CD4-positive, alpha-beta T cell treated with Interleukin-6 for 4 hours (primary cell): ENCODE measurements around the gene MRPS24.
"Not testable (repeated sequence)": the region's sequence is repeated elsewhere in the genome, so short reads cannot be mapped to it uniquely, and the experiment has no call there.

ENCODE experiments used
- DNase-seq: peaks from one replicate; pipeline ENCODE4 v3.0.0-alpha.2; 2020; ENCODE audit warnings: mixed read lengths

Gene MRPS24

DNA sequence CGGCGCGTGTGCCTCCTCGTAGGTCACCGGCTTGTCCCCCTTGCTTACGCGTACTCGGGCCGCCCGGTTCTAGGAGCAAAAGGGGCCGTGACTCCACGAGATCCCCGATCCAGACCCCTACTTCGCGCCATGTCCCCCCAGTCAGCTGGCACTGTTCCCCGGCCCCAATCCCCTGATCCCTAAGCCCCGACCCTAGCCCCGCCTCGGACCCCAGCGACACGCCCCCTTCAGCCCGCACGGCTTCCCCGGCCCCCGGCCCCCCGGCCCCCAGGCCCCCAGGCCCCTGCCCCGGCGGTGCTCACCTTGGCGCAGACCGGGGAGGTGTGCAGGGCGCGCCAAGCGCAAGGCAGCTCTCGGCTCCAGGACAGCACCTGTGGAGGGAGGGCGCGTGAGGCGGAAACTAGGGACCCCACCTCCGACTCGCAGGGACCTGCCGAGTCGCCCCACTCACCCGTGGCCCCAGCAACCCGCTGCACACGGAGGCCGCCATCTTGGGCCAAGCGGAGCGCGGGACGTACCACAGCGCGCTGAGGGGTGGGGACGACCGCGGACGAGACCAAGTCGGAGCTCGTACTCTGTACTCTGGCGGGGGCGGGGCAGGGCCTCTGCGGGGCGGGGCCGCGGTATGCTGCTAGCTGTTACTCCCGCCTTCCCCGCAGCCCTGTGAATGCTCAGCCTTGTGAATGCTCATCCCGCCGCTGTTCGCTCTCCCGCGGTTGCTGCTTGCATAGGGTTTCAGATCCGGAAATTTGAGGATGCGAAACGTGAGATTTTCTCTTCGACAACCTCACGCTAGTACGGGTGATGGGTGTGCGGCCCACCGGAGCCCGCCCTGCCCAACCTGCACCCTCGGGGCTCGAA lies at the start of gene MRPS24:
Gene MRPS24 (minus strand): TSS at position 512 of the 861 bp plus-strand sequence. CDS start 22 bp downstream, at position 490.
- peak; percentile 99 for DNase-seq

DNA sequence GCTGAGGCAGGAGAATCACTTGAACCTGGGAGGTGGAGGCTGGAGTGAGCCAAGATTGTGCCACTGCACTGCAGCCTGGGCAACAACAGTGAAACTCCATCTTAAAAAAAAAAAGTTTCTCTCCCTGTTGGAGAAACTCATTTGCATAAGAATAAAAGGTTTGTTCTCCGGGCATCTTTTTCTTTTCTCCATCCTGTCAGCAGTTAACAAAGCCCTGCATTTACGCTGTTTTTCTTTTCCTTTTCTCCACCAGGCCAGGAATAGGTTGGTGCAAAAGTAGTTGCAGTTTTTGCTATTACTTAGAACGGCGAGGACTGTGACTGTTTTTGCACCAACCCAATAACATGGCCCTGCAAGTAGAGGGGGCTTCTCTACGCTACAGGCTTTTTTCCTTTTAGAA lies 46.6 kb upstream of the MRPS24 start:
- no peak for DNase-seq

DNA sequence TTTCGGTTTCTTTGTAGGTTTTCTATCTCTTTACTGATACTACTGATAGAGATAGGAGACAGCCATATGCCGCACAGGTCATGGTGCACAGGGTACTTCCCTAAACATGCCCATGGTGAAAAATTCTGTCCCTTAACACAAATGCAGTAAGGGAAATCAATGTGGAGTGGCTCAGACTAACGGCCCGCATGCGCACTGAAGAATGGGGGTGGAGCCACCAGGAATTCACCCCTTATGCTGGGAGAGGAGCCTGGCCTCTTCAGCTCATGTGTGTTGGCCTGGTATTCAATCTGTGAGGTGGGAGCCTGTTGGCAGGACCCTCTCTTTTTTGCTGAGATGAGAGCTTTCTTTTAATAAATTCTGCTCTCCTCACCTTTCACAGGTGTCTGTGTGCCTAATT lies 45.5 kb upstream of the MRPS24 start:
- DNase-seq = no peak

DNA sequence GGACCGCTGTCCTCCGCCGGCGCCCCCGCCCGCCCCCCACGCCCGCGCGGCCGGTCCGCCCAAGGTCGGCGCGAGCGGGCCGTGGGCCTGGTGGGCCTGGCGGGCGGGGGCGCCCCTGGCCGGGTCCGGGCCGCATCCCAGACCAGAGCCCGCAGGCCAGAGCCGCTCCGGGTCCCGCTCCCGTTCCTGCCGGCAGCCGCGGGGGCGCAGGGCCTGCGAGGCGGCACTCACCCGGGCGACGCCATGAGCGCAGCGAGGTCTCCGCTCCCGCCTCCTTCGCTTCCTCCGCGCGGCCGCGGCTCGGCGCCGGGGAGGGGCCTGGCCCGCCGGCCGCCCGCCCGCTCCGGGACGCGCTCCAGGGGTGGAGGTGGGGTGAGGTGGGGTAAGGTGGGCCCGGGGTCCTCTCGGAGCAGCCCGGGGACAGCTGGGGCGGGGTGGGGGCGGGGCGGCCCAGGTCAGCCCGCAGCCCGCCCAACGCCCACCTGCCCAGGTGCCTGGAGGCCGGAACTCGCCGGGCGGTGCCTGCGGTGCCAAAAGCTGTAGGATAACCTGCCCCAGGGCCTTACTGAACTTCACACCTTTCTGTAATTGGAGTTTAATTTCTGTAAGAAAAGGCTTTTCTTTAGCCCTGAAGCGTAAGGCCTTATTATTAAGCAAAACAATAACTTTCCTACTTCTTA lies 37.2 kb upstream of the MRPS24 start, which contains the start of gene URGCP:
Gene URGCP (minus strand): TSS at position 266 of the 680 bp plus-strand sequence. CDS start 21 bp downstream, at position 245.
- peak; percentile 61 for DNase-seq

DNA sequence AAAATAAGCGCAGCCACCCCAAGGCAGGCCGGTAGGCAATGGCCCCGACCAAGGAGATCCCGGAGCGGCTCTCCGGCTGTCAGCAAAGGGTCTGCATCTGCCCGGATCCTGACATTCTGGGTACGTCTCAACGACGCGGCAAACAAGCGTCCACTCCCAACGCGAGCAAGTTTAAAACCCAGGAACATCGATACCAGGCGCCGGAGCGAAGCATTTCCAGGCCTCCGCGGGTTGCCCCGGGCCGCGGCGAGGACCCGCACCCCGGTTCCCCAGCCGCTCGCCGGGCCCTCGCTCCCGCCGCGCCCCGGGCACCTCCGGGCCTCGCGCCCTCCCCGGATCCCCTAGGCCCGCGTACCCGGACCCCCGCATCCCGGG lies 36.6 kb upstream of the MRPS24 start:
- DNase-seq = peak; percentile 33

DNA sequence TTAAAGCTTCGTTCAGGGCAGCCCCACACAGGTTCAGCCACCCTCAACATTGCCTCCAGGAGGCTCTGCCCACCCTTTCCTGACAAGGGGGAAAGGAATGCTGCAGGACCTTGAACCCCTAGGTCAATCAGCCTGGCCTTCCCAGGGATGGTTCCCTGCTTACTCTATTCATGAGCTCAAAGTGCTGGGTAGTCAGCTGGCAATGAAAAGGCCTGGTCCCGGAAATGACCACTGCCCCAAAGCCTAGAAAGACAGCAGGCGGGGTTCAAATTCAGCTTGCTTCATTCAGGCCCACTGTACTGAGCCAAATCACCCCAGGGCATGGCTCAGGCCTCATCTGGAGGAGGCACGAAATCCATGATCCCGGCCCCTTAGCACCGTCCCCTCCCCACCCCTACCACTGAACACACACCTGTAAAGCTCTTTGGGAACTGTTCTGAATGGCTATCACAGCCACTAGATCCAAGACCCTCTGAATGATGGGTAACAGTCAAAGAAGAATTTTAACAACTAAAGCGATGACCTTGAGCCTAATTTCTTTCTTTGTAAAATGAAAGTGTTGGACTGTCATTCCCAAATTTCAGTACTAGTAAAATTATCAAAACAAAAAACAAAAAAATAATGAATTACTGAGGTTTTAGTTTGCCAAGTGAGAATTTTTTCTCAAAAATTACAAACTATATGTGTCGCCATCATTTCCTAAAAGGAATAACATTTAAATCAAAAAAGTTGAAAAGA lies 36.1 kb upstream of the MRPS24 start:
- DNase-seq = no peak

DNA sequence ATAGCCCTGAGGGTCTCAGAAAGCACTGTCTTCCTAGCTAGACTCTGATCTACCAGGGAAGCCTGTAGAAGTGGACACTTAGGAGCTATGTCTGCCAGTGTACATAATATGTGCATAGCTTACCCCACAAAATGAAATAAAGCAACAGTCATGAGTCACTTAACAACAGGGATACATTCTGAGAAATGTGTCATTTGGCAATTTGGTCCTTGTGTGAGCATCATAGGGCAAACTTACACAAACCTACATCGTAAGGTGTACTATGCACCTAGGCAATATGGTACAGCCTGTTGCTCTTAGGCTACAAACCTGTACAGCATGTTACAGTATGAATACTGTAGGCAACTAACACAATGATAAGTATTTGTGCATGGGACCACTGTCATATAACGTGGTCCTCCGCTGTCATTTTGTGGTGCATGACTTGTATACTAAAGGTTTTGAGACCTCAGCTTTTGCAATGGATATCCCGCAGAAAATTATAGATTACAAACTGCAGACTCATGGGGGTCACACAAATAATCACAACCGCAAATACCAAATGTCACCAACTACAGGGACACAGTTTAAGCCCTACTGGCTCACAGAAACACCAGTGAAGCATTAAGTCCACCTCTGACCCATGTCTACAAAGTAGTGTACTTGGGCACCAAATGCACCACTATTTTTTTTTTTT lies 35.4 kb upstream of the MRPS24 start:
- no peak for DNase-seq

DNA sequence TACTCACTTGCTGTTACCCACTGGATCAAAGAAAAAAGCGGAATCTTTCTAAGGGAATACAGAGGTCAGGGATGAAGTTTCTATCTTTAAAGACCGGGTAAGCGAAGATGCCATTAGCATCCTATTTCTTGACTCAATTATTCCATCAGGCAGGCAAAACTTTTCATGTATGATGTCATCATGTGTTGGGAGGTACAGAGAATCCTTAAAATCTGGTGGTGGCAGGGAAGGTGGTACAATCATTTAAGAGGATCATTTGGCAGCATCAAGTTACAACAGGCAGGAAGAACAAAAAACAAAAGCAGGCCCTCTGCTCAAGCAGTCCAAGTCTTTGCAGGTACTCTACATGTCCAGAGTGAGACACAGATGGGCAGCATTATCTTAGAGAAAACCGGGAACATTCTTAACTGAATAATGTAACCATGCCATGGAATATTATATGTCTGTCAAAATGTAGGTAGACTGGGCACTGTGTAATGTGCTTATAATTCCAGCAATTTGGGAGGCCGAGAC lies 33.3 kb upstream of the MRPS24 start:
- no peak for DNase-seq

DNA sequence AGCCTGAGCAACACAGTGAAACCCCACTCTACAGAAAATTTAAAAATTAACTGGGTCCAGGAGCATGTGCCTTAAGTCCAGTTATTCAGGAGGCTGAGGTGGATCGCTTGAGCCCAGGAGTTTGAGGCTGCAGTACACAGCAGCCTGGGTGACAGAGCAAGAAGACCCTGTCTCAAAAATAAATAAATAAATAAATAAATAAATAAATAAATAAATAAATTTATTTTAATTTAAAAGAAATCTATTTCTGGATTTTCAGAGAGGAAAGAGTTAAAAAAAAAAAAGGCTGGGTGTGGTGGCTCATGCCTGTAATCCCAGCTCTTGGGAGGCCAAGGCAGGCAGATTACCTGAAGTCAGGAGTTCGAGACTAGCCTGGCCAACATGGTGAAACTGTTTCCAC lies 29.3 kb upstream of the MRPS24 start:
- DNase-seq = not testable (repeated sequence)

DNA sequence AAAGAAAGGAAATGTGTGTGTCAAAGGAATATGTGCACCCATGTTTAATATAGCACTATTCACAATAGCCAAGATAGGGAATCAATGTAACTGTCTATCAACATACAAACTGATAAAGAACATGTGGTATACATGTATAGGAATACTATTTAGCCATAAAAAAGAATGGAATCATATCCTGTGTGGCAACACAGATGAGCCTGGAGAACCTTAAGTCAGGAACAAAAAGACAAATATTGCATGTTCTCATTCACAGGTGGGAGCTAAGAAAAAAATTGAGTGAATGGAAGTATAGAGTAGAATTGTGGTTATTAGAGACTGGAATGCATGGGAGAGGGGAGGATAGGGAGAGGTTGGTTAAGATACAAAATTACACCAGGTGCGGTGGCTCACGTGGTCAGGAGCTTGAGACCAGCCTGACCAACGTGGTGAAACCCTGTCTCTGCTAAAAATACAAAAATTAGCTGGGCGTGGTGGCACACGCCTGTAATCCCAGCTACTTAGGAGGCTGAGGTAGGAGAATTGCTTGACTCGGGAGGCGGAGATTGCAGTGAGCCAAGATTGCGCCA lies 26.6 kb upstream of the MRPS24 start:
- DNase-seq = no peak

DNA sequence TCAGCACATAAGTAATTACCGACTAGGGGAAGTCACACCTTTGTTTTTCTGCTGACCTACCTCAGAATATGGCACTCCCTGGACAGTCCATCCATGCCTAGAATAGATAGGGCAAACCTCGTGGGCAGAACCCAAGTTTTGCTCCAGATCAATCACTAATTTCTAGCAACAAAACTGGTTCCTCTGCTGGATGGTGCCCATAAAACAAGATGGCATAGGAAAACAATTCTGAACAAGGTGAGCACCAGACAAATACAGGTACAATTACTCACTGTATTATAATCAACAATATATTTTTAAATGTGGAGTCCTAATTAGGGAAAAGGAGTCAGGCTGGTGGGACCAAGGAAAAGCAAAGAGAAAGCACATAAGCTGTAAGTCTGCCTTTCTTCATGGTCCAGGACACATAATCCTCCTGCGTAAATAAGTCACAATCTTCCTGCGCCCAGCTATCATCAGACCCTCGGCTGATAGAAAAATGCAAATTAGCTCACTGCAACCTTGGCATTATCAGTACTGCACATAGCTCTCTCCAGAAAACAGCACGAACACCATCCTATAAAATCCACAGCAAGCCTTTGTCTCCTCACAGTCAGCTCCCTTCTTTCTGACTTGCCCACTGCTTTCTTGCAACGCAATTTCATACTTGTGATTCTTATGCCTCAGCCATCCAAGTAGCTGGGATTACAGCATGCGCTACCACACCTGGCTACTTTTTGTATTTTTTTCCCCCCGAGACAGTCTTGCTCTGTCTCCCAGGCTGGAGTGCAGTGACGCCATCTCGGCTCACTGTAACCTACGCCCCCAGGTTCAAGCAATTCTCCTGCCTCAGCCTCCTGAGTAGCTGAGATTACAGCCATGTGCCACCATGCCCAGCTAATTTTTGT lies 22.0 kb upstream of the MRPS24 start:
- DNase-seq = no peak

DNA sequence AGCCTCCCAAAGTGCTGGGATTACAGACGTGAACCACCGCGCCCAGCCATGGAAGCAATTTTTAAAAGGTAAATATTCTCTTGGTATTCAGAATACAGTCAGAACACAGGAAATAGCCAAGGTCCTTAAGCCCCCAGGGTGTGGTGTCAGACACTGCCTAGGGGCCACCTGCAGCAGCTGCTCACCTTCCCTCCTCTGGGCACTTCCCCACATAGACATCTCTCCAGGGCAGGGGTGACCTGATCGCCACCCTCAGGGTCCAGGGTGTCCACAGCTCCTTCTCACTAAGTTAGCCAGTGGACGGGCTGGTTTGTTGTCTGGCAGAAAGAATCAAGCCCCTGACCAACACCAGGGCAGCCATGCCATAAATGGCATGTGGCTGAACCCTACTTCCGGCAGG lies 21.2 kb upstream of the MRPS24 start:
- no peak for DNase-seq

DNA sequence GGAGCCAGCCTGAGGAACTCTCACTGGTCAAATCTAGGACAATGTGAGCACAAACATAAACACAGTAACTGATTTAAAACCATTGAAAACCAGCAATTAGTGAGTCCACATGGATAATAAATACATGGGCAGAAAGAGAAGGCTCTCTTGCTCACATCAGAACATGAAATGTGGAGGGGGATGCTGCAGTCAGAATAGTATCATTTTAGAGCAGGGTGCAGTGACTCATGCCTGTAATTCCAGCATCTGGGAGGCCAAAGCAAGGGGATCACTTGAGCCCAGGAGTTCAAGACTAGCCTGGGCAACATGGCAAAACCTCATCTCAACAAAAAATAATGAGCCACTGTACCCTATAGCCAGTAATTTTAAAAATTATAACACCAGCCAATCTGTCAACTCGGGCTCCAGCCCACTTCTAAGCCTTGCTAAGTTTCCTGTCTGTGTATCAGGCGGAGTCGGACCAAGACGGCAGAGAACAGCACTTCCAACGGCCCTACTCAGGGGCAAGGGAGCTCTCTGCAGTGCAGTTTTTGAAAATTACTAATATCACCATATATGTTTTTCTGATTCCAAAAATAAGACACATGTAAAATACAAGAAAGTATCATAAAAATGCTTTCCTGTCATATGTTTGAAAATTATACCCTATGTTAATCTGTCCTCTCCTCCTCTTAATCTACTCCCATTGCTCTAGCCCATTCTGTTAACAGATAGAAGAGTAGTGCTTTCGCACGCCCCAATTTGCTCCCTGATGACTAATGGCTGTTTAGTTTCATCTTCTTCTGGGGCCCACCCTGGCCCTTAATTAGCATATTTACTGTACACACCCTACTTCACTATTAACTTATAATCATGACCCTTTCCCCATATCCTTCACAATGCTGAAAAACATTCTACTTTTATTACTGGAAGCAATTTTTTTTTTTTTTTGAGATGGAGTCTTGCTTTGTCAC lies 20.0 kb upstream of the MRPS24 start:
- no peak for DNase-seq

DNA sequence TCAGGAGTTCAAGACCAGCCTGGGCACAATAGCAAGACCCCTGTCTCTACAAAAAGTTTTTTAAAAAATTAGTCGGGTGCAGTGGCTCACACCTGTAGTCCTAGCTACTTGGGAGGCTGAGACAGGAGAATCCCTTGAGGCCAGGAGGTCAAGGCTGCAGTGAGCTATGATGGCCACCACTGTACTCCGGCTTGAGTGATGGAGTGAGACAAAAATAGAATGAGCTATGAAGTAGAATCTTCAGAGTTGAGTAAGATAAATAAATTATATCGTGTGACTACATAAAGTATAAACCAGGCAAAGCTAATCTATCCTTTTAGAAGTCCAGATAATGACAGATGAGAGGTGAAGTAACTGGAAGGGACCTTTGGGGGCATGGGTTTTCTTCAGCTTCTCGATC lies 15.3 kb upstream of the MRPS24 start:
- no peak for DNase-seq

DNA sequence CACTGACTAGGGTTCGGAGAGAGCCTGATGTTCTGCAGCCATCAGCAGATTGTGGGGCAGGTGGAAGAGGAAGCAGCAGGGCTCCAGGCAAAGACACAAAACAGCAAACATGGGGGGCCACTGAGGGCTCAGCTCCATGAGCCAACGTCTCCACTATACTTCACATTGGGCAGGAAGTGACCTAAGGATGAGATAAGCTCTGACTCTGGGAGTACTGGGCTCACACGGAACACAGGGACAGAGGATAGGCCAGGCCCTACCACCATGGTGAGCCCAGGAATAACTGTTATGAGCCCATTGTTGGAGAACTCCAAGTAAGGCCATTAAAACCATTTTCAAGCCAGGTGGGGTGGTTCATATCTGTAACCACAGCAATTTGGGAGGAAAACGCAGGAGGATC lies 14.9 kb upstream of the MRPS24 start:
- no peak for DNase-seq

DNA sequence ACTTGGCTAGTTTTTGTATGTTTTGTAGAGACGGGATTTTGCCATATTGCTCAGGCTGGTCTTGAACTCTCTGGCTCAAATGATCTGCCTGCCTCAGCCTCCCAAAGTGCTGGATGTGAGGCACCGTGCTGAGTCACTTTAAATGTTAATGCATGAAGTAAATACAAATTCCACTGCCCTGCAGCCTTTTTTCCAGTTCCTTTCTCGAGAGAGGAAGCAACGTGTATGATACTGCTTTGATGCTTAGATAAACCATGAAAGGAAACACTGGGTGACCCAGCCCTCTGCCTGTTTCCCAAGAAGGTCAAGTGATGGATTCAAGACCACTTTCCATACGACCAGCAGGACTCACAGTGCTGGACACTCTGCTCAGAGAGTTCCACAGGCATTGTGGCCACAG lies 11.3 kb upstream of the MRPS24 start:
- no peak for DNase-seq

DNA sequence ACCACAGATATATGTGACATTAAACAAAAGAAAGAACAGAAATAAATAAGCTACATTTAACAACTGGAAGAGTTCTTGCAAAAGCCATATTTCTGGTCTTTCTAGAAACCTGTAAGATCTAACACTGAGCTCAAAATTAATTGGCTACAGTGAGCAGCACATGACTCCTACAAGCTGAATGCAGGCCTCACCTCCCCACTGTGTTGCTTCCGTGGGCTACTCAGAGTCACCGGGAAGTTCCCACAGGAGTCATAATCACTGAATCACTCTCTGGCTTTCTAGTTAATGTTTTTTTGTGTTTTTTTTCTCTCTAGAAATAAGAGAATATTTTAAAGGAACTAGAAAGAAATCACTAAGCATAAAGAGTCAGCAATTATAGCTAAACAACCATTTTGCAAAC lies 10.2 kb upstream of the MRPS24 start:
- no peak for DNase-seq

DNA sequence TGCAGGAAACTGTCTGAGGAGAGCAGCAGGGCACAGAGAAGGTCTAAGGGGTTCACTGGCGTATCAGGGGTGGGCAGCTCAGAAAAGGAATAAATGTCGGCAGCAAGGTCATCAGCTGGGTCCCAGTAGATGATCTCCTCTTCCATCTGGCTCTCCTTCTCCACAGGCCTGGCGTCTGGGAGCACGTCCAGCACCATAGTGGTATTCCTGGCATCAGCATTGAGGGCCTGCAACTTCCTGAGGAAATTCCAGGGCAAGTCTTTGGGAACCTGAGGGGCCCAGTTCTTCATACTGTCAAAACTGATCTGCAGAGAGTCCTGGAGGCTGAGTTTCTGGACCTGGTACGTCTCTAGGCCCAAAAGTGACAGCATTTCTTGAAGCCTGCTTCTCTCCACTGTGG lies 9.6 kb upstream of the MRPS24 start:
- DNase-seq = no peak

DNA sequence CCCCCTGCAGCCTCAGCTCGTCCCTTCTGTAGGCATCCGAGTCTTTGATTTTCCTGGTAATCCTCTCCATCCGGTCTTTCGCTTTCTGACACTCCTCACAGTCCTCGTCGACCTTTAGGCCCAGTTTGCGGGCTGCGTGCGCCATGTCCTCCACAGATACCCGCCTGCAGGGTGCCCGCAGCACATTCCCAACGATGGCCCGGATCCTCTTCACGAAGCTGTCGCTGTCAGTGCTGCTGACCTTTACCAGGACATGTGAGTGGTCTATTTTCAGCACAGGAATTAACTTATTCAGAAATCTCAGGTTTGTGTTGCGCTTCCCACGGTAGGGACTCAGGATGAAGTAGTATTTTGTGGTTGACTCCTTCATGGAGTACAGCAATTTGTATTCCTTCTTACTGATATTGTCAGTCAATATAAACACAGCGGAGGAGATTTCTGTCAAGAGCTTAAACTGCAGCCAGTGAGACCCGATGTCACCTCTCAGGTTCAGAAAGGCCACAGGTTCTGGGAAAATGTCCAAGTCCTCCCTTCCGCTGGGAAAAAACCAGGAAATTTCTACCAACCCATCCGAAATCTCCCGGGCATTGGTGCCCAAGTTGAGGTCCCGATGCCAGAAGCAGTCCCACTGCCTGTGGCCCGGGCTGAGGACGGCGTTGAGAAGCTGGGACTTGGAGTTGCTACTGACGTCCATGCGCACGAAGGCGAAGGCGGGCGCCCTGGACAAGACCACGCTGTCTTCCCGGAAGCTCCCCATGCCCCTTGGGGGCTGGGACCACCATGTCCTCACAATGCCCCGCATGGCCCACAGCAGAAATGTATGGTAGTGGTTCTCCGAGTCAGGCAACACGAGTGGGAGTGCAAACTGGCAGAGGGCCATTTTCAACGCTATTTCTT lies 8.9 kb upstream of the MRPS24 start:
- no peak for DNase-seq
